ENCODE results near the gene CARNS1. TPM values are rescaled to one million over a fixed set of nuclear protein-coding genes. Genes with fewer than 3 reads are reported as not detected.

CARNS1 gene
- total RNA-seq, 1 experiment from 2014 or later, result 1.3 TPM

- no peak for DNase-seq (ENCODE audit: low spot score)
- Mint-ChIP-seq H3K27ac (no peak overlapping the region), H3K27me3 (ENCODE audit: low read depth) (peaks cover 20% of the 10 kb centered on the region), H3K36me3 (no peaks in the 10 kb centered on the region), H3K9me3 (no peaks in the 10 kb centered on the region), H3K4me3 (peak overlapping the region; percentile 66), H3K4me1 (peaks cover 19% of the 10 kb centered on the region)
- CTCF ChIA-PET, result interaction anchor here (0.6 to 1.2 kb wide), 3 partner anchors 26 to 81 kb away, joined by 3 to 4 read pairs (median 3); no protein-coding TSS in a partner anchor
- no peak for ATAC-seq
- POLR2A ChIA-PET, result no interaction called here
- no peak for TF ChIP-seq NR3C1 (CRISPR knock-in tag; conservative IDR thresholded peaks at IDR 0.05; ENCODE audit: low read depth)
- no peak for TF ChIP-seq ZNF317 (CRISPR knock-in tag; IDR thresholded peaks at IDR 0.05; ENCODE audit: borderline replicate concordance, low read depth)
- TF ChIP-seq ATF2 (CRISPR knock-in tag; IDR thresholded peaks at IDR 0.05; ENCODE audit: borderline replicate concordance, low read depth), result no peak
- no peak for TF ChIP-seq NFE2L1 (CRISPR knock-in tag; IDR thresholded peaks at IDR 0.05)
- TF ChIP-seq ZNF423 (CRISPR knock-in tag; IDR thresholded peaks at IDR 0.05), result no peak
- TF ChIP-seq MXD4 (CRISPR knock-in tag; IDR thresholded peaks at IDR 0.05; ENCODE audit: borderline replicate concordance), result no peak
- TF ChIP-seq FOXP4 (CRISPR knock-in tag; IDR thresholded peaks at IDR 0.05), result no peak
- no peak for TF ChIP-seq GABPB1 (CRISPR knock-in tag; IDR thresholded peaks at IDR 0.05)
- TF ChIP-seq NR2C2 (CRISPR knock-in tag; IDR thresholded peaks at IDR 0.05), result no peak
- no peak for TF ChIP-seq E2F1 (CRISPR knock-in tag; IDR thresholded peaks at IDR 0.05)
- TF ChIP-seq STAT6 (CRISPR knock-in tag; conservative IDR thresholded peaks at IDR 0.05; ENCODE audit: low read depth), result no peak
- no peak for TF ChIP-seq HMGXB4 (CRISPR knock-in tag; IDR thresholded peaks at IDR 0.05)
- no peak for TF ChIP-seq PRDM15 (CRISPR knock-in tag; IDR thresholded peaks at IDR 0.05)
- TF ChIP-seq TP53 (CRISPR knock-in tag; IDR thresholded peaks at IDR 0.05), result no peak
- no peak for TF ChIP-seq ARID4B (CRISPR knock-in tag; IDR thresholded peaks at IDR 0.05; ENCODE audit: borderline replicate concordance)
- no peak for TF ChIP-seq ZMAT4 (CRISPR knock-in tag; IDR thresholded peaks at IDR 0.05)
- no peak for TF ChIP-seq ZNF232 (CRISPR knock-in tag; IDR thresholded peaks at IDR 0.05)
Measured at GRCh38 chr11:67470337-67471002, 55.0 kb downstream of the CARNS1 start.

Measured in WTC11 (cell line).